GM19328 (cell line): ENCODE results near the gene CMTM5.
"Not testable (repeated sequence)": the region's sequence is repeated elsewhere in the genome, so short reads cannot be mapped to it uniquely, and the experiment has no call there.

Experiments used
- ATAC-seq: cut with Tn5 transposase; IDR thresholded peaks from one replicate; pipeline ENCODE4 v1.9.1; 2021; ENCODE audit warnings: mild to moderate bottlenecking, moderate library complexity; ENCODE audit not compliant: unreplicated experiment

Gene CMTM5

GRCh38 chr14:23377573-23378563 is 1.0 kb downstream of the CMTM5 start:
- ATAC-seq = no peak

DNA sequence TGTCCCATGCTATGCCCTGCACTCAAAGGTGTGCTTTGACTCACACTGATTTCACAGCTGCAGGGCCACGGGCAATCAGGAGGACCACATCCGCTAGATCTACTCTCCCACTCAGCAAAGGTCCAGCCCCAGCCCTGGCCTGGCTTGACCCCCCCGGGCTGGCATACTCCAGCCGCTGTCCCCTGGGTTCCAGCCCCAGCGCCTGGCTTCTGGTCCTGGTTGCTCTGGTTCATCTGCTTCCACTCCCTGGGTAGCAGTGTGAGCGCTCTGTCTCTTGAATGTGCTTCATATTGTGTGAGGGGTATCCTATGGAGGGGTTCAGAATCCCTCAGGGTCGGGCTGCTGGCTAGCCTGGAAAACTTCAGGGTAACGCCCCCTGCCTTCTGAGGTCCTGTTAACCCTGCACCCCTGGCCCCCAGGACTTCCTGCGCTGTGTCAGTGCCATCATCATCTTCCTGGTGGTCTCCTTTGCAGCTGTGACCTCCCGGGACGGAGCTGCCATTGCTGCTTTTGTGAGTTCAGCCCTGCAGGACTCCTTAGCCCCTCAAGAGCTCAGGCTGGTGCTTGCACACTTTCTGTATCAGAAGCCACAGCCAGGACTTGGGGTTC is 1.9 kb downstream of the CMTM5 start:
- ATAC-seq = no peak

GRCh38 chr14:23379366-23380196 is 2.7 kb downstream of the CMTM5 start:
- ATAC-seq = no peak

GRCh38 chr14:23380197-23380914 is 3.5 kb downstream of the CMTM5 start:
- no peak for ATAC-seq

- ATAC-seq = no peak
Measured at GRCh38 chr14:23380976-23381375, 4.1 kb downstream of the CMTM5 start.

DNA sequence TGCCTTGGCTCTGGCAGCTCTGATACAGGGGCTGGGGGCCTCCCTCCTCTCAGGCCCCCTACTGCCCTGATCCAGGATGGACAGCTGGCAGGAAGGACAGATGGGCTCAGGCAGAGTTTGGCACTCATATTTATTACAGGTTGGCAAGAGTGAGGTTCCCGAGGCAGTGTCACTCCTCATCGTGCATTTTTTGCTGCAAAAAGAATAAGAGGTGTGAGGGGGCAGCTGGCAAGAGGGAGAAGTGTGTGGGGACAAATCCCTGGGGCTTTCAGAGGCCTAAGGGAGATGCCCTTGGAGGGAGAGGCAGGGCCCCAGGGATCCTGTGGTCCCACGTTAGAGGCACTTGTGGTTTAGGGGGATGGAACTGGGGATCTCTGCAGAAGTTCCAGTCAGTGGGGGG is 5.0 kb downstream of the CMTM5 start:
- no peak for ATAC-seq

GRCh38 chr14:23382276-23382675 is 5.4 kb downstream of the CMTM5 start:
- no peak for ATAC-seq

DNA sequence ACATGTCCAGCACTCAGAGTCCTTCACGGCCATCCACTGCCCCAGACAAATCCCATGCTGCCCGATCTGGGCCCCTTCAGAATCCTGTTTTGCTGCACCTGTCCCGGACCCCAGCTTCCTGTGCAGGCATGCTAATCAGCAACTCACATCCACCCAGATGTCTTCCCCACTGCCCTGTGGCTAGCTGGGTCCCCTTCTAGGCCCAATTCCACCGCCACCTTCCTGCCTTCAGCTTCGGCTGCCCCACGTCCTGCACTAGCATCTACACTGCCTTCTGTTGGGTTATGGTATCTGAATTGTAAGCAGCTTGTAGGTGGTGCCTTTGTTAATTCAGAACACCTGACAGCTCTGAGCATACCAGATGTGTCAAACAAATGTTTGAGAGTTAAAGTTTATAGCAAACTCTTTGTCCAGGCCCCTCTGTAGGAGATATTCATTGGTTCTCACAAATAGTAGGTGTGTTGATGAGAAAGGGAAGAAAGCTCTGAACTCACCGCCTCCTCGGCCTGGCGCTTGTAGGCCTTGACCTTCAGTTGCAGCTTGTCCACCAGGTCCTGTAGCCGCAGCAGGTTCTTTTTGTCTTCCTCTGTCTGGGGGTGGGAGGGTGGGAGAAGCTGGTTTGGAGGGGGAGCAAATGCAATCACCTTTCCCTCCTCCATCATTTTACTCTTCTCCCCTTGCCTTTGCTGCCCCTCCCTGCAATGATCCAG is 6.0 kb downstream of the CMTM5 start:
- ATAC-seq = no peak

DNA sequence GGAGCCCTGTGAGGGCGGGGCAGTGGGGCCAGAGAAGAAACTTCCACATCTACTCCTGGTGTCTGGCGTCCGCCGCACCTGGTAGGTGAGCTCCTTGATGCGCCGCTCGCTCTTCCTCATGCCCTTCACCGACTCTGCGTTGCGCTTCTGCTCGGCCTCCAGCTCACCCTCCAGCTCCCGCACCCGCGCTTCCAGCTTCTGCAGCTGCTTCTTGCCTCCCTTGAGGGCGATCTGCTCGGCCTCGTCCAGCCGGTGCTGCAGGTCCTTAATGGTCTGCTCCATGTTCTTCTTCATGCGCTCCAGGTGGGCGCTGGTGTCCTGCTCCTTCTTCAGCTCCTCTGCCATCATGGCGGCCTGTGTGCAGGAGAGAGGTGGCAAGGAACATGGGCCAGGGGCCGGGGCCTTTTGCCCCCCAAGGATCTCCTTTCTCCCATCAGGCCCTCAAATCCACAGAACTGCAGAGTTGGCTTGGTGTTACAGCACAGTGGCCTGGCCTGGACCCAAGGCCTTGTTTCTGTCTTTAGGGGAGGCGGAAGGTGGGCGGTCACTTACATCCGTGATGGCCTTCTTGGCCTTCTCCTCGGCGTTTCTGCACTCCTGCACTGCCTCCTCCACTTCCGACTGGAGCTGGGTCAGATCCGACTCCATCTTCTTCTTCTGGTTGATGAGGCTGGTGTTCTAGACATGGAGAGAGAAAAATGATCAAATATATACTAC is 7.7 kb downstream of the CMTM5 start:
- no peak for ATAC-seq

DNA sequence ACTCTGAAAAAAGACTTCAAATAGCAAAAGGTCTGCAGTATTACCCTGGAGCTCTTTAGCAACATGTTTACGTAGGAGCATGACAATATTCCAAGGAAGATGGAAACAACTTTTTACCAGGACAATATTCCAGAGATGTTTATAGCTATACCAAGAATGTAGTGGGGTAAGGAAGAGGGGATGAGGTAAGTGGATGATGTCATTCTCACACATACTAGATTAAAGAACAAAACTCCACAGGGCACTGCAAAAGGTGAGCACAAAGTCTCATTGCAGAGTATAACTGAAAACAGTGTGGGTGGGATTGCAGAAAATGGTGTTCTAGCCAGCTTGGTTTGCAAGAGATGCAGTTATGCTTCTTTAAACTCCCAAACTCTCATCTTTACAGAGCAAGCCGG is 8.4 kb downstream of the CMTM5 start:
- no peak for ATAC-seq

GRCh38 chr14:23385642-23386265 is 8.9 kb downstream of the CMTM5 start:
- ATAC-seq = no peak

DNA sequence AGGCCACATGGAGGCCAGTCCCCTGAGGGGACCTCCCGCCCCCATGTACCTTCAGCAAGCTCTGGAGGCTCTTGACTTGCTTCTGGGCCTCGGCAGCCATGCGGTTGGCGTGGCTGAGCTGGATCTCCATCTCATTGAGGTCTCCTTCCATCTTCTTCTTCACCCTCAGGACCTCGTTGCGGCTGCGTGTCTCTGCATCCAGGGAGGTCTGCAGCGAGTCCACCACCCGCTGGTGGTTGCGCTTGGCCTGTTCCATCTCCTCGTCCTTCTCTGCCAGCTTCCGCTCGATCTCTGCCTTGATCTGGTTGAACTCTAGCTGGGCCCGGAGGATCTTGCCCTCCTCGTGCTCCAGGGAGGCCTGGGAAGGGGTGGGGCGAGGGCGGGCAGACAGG is 9.4 kb downstream of the CMTM5 start:
- ATAC-seq = not testable (repeated sequence)

DNA sequence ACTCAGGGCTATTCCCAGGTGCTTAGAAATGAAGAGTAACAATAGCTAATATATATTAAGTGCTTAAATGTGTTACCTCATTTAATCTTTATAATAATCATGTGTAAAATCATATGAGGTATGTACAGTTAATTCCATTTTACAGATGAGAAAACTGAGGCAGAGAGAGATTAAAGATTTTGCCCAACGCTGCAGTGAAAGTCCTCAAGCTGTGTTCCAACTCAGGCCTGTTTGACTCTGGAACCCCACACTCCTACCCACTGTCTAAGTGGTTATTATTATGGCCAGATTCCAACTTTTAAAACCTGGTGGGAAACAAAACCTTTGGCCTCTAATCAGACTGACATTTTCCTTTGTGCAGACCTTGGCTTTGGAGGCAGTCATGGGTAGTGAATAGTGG is 10.2 kb downstream of the CMTM5 start:
- ATAC-seq = no peak

DNA sequence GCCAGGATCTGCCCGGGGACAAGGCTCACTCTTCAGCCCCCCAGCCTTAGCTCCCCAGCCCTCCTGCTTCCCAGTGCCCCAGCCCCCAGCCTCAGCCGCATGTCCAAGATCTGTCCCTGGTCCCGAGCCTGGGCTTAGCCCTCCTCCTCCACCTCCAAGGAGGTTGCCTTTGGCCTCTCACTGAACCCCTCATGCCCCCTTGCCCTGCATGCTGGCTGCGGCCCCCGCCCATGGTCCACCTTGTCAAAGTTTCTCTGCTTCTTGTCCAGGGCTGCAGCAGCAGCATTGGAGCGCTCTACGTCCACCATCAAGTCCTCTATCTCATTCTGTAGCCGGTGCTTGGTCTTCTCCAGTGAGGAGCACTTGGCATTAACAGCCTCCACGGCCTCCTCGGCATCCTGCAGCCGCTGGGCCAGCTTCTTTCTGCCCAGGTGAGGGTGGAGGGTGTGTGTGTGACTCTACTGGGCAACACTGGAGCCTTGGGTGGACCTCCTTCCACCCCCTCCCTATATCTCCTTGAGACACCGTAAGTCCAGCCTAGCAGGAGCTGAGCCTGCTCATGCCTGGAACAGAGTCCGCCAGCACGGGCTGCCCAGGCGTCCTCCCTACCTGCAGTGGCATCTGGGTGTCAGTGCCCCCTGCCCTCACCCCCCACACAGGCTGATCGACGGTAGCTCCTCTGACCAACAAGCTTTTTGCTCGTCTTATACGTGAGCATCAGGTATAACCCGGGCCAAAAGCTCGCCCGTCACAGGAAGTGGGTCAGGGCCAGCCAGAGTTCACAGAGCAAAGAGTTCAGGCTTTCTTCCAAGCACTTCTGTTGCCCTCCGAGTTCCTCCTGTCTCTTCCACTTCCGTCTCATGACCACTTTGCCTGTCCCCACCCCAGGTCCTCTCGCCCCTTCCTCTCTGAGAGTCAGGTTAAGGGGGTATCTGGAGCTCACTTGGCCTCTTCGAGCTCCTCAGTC is 11.4 kb downstream of the CMTM5 start:
- ATAC-seq = no peak

GRCh38 chr14:23388996-23389395 is 12.2 kb downstream of the CMTM5 start:
- ATAC-seq = no peak

GRCh38 chr14:23389396-23389795 is 12.6 kb downstream of the CMTM5 start:
- ATAC-seq = no peak

GRCh38 chr14:23389871-23390270 is 13.0 kb downstream of the CMTM5 start:
- not testable (repeated sequence) for ATAC-seq

DNA sequence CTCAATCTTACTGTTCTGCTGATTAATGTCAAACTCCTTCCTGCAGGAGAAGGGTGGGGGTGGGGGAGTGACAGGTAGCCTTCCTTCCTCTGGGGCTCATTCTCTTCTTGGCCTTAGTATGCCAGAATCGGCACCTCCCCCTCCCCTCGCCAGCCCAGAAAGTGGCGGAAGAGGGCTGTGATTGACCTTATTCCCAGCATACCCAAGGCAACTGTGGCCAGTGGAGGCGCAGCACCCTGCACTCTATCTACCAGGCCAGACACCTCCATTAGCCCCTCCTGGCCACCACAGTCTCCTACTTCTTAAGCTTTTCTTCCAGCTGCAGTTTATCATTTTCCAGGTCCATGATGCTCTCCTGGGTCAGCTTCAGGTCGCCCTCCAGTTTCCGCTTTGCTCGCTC is 15.8 kb downstream of the CMTM5 start:
- no peak for ATAC-seq
